Measurements from ENCODE around the gene RFC5.
"Not testable (repeated sequence)": the region's sequence is repeated elsewhere in the genome, so short reads cannot be mapped to it uniquely, and the experiment has no call there.

RFC5 gene

GRCh38 chr12:118020036-118020435 is 3.5 kb downstream of the RFC5 start:
- DNase-seq (ENCODE audit: low read depth in 1 of 2, low spot score in 1 of 2): no peak

GRCh38 chr12:118022097-118022727 is 5.7 kb downstream of the RFC5 start:
- not testable (repeated sequence) for DNase-seq (ENCODE audit: low read depth in 1 of 2, low spot score in 1 of 2); H3K4me3 ChIP-seq (replicated peaks; ENCODE audit: insufficient read depth, low read length); H3K27me3 ChIP-seq (ENCODE audit: insufficient read depth, poor library complexity, severe bottlenecking); H3K27ac ChIP-seq (replicated peaks)

More at GRCh38 chr12:118020036-118020435, 3.5 kb downstream of the RFC5 start:
- Histone ChIP-seq H3K27me3 (ENCODE audit: insufficient read depth, poor library complexity, severe bottlenecking) (no peaks in the 10 kb centered on the region), H3K27ac (replicated peaks) (no peak overlapping the region), H3K4me3 (replicated peaks; ENCODE audit: insufficient read depth, low read length) (no peak overlapping the region)
- TF ChIP-seq, protein P1, sequence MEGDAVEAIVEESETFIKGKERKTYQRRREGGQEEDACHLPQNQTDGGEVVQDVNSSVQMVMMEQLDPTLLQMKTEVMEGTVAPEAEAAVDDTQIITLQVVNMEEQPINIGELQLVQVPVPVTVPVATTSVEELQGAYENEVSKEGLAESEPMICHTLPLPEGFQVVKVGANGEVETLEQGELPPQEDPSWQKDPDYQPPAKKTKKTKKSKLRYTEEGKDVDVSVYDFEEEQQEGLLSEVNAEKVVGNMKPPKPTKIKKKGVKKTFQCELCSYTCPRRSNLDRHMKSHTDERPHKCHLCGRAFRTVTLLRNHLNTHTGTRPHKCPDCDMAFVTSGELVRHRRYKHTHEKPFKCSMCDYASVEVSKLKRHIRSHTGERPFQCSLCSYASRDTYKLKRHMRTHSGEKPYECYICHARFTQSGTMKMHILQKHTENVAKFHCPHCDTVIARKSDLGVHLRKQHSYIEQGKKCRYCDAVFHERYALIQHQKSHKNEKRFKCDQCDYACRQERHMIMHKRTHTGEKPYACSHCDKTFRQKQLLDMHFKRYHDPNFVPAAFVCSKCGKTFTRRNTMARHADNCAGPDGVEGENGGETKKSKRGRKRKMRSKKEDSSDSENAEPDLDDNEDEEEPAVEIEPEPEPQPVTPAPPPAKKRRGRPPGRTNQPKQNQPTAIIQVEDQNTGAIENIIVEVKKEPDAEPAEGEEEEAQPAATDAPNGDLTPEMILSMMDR (IDR thresholded peaks at IDR 0.05; ENCODE audit: insufficient read depth, low read length): no peak
- TF ChIP-seq REST (IDR thresholded peaks at IDR 0.05; ENCODE audit: insufficient replicate concordance, low read depth) (no peak), POLR2AphosphoS5 (IDR thresholded peaks at IDR 0.05; ENCODE audit: low read depth) (no peak), SPI1 (IDR thresholded peaks at IDR 0.05; ENCODE audit: borderline replicate concordance, low read depth) (no peak)

- Histone ChIP-seq H3K4me3 (replicated peaks; ENCODE audit: insufficient read depth, low read length) (no peak overlapping the region), H3K27ac (replicated peaks) (no peak overlapping the region), H3K27me3 (ENCODE audit: insufficient read depth, poor library complexity, severe bottlenecking) (no peaks in the 10 kb centered on the region)
- DNase-seq (ENCODE audit: low read depth in 1 of 2, low spot score in 1 of 2): no peak
- TF ChIP-seq, protein P1 (IDR thresholded peaks at IDR 0.05; ENCODE audit: insufficient read depth, low read length): no peak
- no peak for TF ChIP-seq SPI1 (IDR thresholded peaks at IDR 0.05; ENCODE audit: borderline replicate concordance, low read depth)
Measured at GRCh38 chr12:118022728-118023109, 6.2 kb downstream of the RFC5 start.

DNA sequence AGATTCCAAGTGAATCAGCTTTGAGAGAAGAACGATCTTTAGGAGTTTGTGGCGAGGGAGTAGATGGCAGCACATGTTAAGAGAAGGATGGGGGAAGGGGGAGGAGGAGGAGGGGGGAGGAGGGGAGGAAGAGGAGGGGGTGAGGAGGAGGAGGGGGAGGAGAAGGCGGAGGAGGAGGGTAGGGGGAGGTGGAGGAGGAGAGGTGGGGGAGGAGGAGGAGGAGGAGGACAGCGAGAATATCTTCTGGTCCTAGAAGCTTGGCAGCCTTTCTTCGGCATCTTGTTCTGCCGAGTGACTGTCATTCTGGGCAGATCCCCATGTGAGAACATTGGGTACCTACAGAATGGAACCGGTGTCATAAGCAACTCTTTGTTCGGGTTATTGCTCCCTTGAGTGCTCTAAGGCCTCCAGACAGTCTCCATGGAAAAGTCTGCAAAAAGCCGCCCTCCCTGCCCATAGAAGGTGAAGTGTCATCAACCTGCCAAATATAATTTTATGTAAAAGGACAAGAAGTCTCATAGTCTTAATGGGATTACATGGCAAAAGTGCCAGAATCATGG is 6.9 kb downstream of the RFC5 start:
- no peaks in the 10 kb centered on the region for H3K27me3 ChIP-seq (ENCODE audit: insufficient read depth, poor library complexity, severe bottlenecking)
- TF ChIP-seq, protein P1 (IDR thresholded peaks at IDR 0.05; ENCODE audit: insufficient read depth, low read length): no peak
- TF ChIP-seq SPI1 (IDR thresholded peaks at IDR 0.05; ENCODE audit: borderline replicate concordance, low read depth): no peak
- no peak for TF ChIP-seq POLR2AphosphoS5 (IDR thresholded peaks at IDR 0.05; ENCODE audit: low read depth)
- no peak for TF ChIP-seq GABPA (IDR thresholded peaks at IDR 0.05; ENCODE audit: low read depth)
- TF ChIP-seq REST (IDR thresholded peaks at IDR 0.05; ENCODE audit: insufficient replicate concordance, low read depth): no peak
- no peak overlapping the region for H3K4me3 ChIP-seq (replicated peaks; ENCODE audit: insufficient read depth, low read length)
- H3K27ac ChIP-seq (replicated peaks): no peak overlapping the region
- DNase-seq (ENCODE audit: low read depth in 1 of 2, low spot score in 1 of 2): no peak

All from HL-60 (cell line).